Adrenal gland (tissue), 5 donors: ENCODE results near the gene CCDC187.

Experiments used
- CTCF ChIP-seq, 6 experiments: fragments of 450-650 bp in 4 of 6; fragments of 200-600 bp in 2 of 6; sonication (generic) in 1 of 6; IDR thresholded peaks; 1 replicate in 5 of 6; 2 replicates in 1 of 6; pipeline versions ENCODE4 v1.5.1 to v1.8.0; 2016 to 2021; ENCODE audit warnings: antibody characterized with exemption in 6 of 6, mild to moderate bottlenecking in 2 of 6, moderate library complexity in 1 of 6
- POLR2A ChIP-seq, 2 donors: fragments of 450-650 bp; IDR thresholded peaks; one replicate each; pipeline ENCODE4 v1.6.1; 2017; ENCODE audit warnings: antibody characterized with exemption in 2 of 2, mild to moderate bottlenecking in 2 of 2, moderate library complexity in 1 of 2
- donor health status: DM: no; HTN: no; CAD: no.

- TF ChIP-seq CTCF (IDR thresholded peaks at IDR 0.05) (no peak), POLR2A (IDR thresholded peaks at IDR 0.05) (no peak)
Observed at GRCh38 chr9:136235171-136235570, 68.7 kb downstream of the CCDC187 start.
